Thoracic aorta (tissue), 2 donors: ENCODE results near the gene FGGY. TPM values are rescaled to one million over a fixed set of nuclear protein-coding genes. Genes with fewer than 3 reads are reported as not detected.
"Not testable (repeated sequence)": the region's sequence is repeated elsewhere in the genome, so short reads cannot be mapped to it uniquely, and the experiment has no call there.

Experiments
- ATAC-seq: fragments of 150-250 bp; one replicate; pipeline ENCODE4 v1.8.0; 2017; ENCODE audit warnings: low read depth; ENCODE audit not compliant: insufficient number of reproducible peaks, low FRiP score
- DNase-seq: peaks from one replicate; pipeline ENCODE4 v3.0.0-alpha.2; 2020; ENCODE audit warnings: low spot score
- H3K27ac ChIP-seq, 2 donors: fragments of 200-600 bp; sonication (generic); 1 replicate in 1 of 2; 2 replicates in 1 of 2; pipeline ENCODE4 v1.5.1; 2016; ENCODE audit warnings: mild to moderate bottlenecking in 2 of 2, moderate library complexity in 2 of 2
- H3K27me3 ChIP-seq: fragments of 200-600 bp; sonication (generic); replicated peaks from 2 replicates; pipeline ENCODE4 v1.6.0; 2016; ENCODE audit warnings: mild to moderate bottlenecking; ENCODE audit not compliant: insufficient read depth
- H3K36me3 ChIP-seq: fragments of 200-600 bp; sonication (generic); one replicate; pipeline ENCODE4 v1.5.1; 2016
- H3K4me1 ChIP-seq, 2 donors: fragments of 200-600 bp; sonication (generic); 1 replicate in 1 of 2; 2 replicates in 1 of 2; pipeline versions ENCODE4 v1.5.1 to v1.6.0; 2016; ENCODE audit warnings: low read depth in 2 of 2, mild to moderate bottlenecking in 1 of 2; ENCODE audit not compliant: control insufficient read depth in 1 of 2
- H3K4me3 ChIP-seq: fragments of 200-600 bp; sonication (generic); 2 replicates; pipeline ENCODE4 v1.5.1; 2016; ENCODE audit warnings: mild to moderate bottlenecking
- H3K9me3 ChIP-seq: fragments of 200-600 bp; sonication (generic); 2 replicates; pipeline ENCODE4 v1.5.1; 2016
- CTCF ChIP-seq: fragments of 200-600 bp; sonication (generic); IDR thresholded peaks from one replicate; pipeline ENCODE4 v1.5.1; 2019; ENCODE audit warnings: antibody characterized with exemption
- total RNA-seq, 2 donors: library from RNA; depleted of rRNA; stranded (reverse); fragments of >200 nt; gene quantifications; one replicate each; pipeline versions ENCODE4 v1.1.0 to v1.2.3, GENCODE V29; 2016

Gene FGGY
- total RNA-seq, 2 donors from 2014 or later, result 6.5 to 9.9 TPM

- ATAC-seq (no peak), DNase-seq (no peak)
- no peaks in the 10 kb centered on the region for H3K9me3 ChIP-seq
- H3K27me3 ChIP-seq, result no peaks in the 10 kb centered on the region
- H3K27ac ChIP-seq, result no peak overlapping the region
- no peaks in the 10 kb centered on the region for H3K4me1 ChIP-seq
- TF ChIP-seq CTCF, result no peak
- no peaks in the 10 kb centered on the region for H3K36me3 ChIP-seq
- H3K4me3 ChIP-seq, result no peak overlapping the region
These were observed 162.0 kb downstream of the FGGY start for GRCh38 chr1:59458884-59459283.

- H3K27me3 ChIP-seq, ATAC-seq: not testable (repeated sequence)
These were observed 166.0 kb downstream of the FGGY start for GRCh38 chr1:59462942-59463341.

GRCh38 chr1:59465478-59465877 lies 168.6 kb downstream of the FGGY start:
- not testable (repeated sequence) for H3K36me3 ChIP-seq, H3K4me3 ChIP-seq, H3K27me3 ChIP-seq, H3K27ac ChIP-seq, DNase-seq, ATAC-seq, H3K4me1 ChIP-seq, H3K9me3 ChIP-seq

More at GRCh38 chr1:59462942-59463341, 166.0 kb downstream of the FGGY start:
- H3K4me3 ChIP-seq, H3K9me3 ChIP-seq, H3K27ac ChIP-seq, H3K36me3 ChIP-seq, H3K4me1 ChIP-seq, DNase-seq: not testable (repeated sequence)

GRCh38 chr1:59468828-59469428 lies 172.0 kb downstream of the FGGY start:
- DNase-seq (no peak), ATAC-seq (no peak)
- no peak overlapping the region for H3K27ac ChIP-seq
- no peak overlapping the region for H3K4me3 ChIP-seq
- H3K36me3 ChIP-seq, result no peaks in the 10 kb centered on the region
- no peak for TF ChIP-seq CTCF
- no peaks in the 10 kb centered on the region for H3K9me3 ChIP-seq
- no peaks in the 10 kb centered on the region for H3K4me1 ChIP-seq
- H3K27me3 ChIP-seq, result no peaks in the 10 kb centered on the region

- not testable (repeated sequence) for H3K36me3 ChIP-seq, H3K4me3 ChIP-seq, H3K27ac ChIP-seq, H3K9me3 ChIP-seq, DNase-seq, H3K27me3 ChIP-seq, ATAC-seq, H3K4me1 ChIP-seq
These were observed 175.2 kb downstream of the FGGY start for GRCh38 chr1:59471991-59472570.

- Histone ChIP-seq H3K4me3 (no peak overlapping the region), H3K36me3 (no peaks in the 10 kb centered on the region), H3K9me3 (no peaks in the 10 kb centered on the region), H3K27me3 (no peaks in the 10 kb centered on the region), H3K27ac (no peak overlapping the region), H3K4me1 (no peaks in the 10 kb centered on the region)
- ATAC-seq (no peak), DNase-seq (no peak)
- no peak for TF ChIP-seq CTCF
These were observed 176.9 kb downstream of the FGGY start for GRCh38 chr1:59473831-59474230.

- DNase-seq, result no peak
- no peak for ATAC-seq
- no peaks in the 10 kb centered on the region for H3K4me1 ChIP-seq
- TF ChIP-seq CTCF, result no peak
- H3K27me3 ChIP-seq, result no peaks in the 10 kb centered on the region
- H3K9me3 ChIP-seq, result no peaks in the 10 kb centered on the region
- no peaks in the 10 kb centered on the region for H3K36me3 ChIP-seq
- no peak overlapping the region for H3K4me3 ChIP-seq
- H3K27ac ChIP-seq, result no peak overlapping the region
These were observed 177.6 kb downstream of the FGGY start for GRCh38 chr1:59474496-59474895.
